GM12878 (cell line): ENCODE measurements around the gene PSMC6.

ENCODE experiments used
- BCL11A ChIP-seq: IDR thresholded peaks from 2 replicates; pipeline ENCODE4 v1.6.1; 2011; ENCODE audit warnings: low read depth, low read length
- EP300 ChIP-seq, 2 experiments: fragments of 150-350 bp in 1 of 2; IDR thresholded peaks; 2 replicates each; pipeline ENCODE4 v1.6.1; 2011 to 2012; ENCODE audit warnings: low read depth in 2 of 2, low read length in 2 of 2, borderline replicate concordance in 1 of 2, improper control_type of control experiment in 1 of 2, inconsistent platforms in 1 of 2; ENCODE audit not compliant: control insufficient read depth in 1 of 2
- JUND ChIP-seq: IDR thresholded peaks from 2 replicates; pipeline ENCODE4 v1.6.1; 2012; ENCODE audit warnings: low read depth, mild to moderate bottlenecking, low read length, improper control_type of control experiment, moderate library complexity
- NR2C2 ChIP-seq: IDR thresholded peaks from 2 replicates; pipeline ENCODE4 v1.6.1; 2011; ENCODE audit warnings: borderline replicate concordance, low read depth; ENCODE audit not compliant: control insufficient read depth, insufficient read length
- RAD21 ChIP-seq: IDR thresholded peaks from 2 replicates; pipeline ENCODE4 v1.6.1; 2011; ENCODE audit warnings: mild to moderate bottlenecking, low read depth, low read length, moderate library complexity; ENCODE audit not compliant: insufficient read depth
- RELA ChIP-seq: fragments of 450-650 bp; IDR thresholded peaks from 2 replicates; pipeline ENCODE4 v1.8.0; 2014; ENCODE audit warnings: borderline replicate concordance; ENCODE audit not compliant: partially characterized antibody
- TAF1 ChIP-seq: IDR thresholded peaks from 2 replicates; pipeline ENCODE4 v1.6.1; 2011; ENCODE audit warnings: mild to moderate bottlenecking, low read depth, low read length, borderline replicate concordance
- TCF12 ChIP-seq: IDR thresholded peaks from 2 replicates; pipeline ENCODE4 v1.6.1; 2011; ENCODE audit warnings: low read depth, mild to moderate bottlenecking, low read length
- ZNF622 ChIP-seq: fragments of 450-650 bp; IDR thresholded peaks from 2 replicates; pipeline ENCODE4 v1.6.1; 2017; ENCODE audit warnings: mild to moderate bottlenecking, inconsistent platforms
- TF ChIP-seq, protein P1 (sequence below): IDR thresholded peaks from 2 replicates; pipeline ENCODE4 v1.6.1; 2011; ENCODE audit warnings: low read depth, mild to moderate bottlenecking, low read length, moderate library complexity, borderline replicate concordance; ENCODE audit errors: extremely low read depth
- TF ChIP-seq, protein P2 (sequence below): IDR thresholded peaks from 2 replicates; pipeline ENCODE4 v1.6.1; 2012; ENCODE audit warnings: low read length, inconsistent platforms

DNA sequence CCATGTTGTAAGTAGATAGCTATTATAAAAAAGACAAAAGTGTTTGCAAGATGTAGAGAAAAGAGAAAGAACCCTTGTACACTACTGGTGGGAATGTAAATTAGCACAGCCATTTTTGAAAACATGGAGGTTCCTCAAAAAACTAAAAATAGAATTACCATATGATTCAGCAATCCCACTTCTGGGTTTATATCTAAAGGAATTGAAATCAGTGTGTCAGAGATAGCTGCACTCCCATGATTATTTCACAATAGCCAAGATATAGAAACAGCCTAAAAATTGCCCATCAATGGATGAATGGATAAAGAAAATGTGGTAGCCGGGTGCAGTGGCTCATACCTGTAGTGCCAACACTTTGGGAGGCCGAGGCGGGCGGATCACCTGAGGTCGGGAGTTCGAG lies 9.2 kb downstream of the PSMC6 start:
- TF ChIP-seq RELA (no peak), ZNF622 (no peak), RAD21 (no peak), EP300 (IDR thresholded peaks at IDR 0.05; ENCODE audit: borderline replicate concordance in 1 of 2, control insufficient read depth in 1 of 2, low read depth in 2 of 2, low read length in 2 of 2) (no peak), TCF12 (no peak), NR2C2 (no peak), TAF1 (no peak), BCL11A (no peak), JUND (no peak)
- TF ChIP-seq, protein P1, sequence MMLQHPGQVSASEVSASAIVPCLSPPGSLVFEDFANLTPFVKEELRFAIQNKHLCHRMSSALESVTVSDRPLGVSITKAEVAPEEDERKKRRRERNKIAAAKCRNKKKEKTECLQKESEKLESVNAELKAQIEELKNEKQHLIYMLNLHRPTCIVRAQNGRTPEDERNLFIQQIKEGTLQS, result no peak
- TF ChIP-seq, protein P2, sequence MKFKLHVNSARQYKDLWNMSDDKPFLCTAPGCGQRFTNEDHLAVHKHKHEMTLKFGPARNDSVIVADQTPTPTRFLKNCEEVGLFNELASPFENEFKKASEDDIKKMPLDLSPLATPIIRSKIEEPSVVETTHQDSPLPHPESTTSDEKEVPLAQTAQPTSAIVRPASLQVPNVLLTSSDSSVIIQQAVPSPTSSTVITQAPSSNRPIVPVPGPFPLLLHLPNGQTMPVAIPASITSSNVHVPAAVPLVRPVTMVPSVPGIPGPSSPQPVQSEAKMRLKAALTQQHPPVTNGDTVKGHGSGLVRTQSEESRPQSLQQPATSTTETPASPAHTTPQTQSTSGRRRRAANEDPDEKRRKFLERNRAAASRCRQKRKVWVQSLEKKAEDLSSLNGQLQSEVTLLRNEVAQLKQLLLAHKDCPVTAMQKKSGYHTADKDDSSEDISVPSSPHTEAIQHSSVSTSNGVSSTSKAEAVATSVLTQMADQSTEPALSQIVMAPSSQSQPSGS, result no peak
